ELR (cell line): ENCODE results near the gene EIF2AK3.
A peak's percentile ranks its signal among the peaks of the same experiment; 100 is the strongest.
"Not testable (repeated sequence)": the region's sequence is repeated elsewhere in the genome, so short reads cannot be mapped to it uniquely, and the experiment has no call there.

Experiments used
- DNase-seq: peaks from one replicate; pipeline ENCODE4 v3.0.0-alpha.2; 2015; ENCODE audit warnings: low read depth

EIF2AK3 gene

GRCh38 chr2:88636026-88636425, 8.8 kb upstream of the EIF2AK3 start:
- DNase-seq: no peak

DNA sequence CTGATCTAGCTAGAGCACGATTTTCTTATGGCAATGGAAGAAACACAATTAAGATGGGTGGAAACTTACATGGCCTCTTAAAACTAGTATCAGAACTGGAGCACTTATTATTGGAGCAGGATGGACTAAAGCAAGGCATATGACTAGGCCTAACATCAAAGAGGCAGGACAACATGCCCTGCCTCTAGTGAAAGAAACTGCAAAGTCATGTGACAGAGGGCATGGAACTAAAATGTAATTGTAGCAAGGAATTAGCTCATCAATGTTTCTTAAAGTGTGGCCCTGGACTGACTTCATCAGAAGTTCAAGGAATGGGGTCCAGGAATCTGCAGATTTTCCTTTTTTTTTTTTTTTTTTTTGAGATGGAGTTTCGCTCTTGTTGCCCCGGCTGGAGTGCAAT, 5.3 kb upstream of the EIF2AK3 start:
- DNase-seq: no peak

DNA sequence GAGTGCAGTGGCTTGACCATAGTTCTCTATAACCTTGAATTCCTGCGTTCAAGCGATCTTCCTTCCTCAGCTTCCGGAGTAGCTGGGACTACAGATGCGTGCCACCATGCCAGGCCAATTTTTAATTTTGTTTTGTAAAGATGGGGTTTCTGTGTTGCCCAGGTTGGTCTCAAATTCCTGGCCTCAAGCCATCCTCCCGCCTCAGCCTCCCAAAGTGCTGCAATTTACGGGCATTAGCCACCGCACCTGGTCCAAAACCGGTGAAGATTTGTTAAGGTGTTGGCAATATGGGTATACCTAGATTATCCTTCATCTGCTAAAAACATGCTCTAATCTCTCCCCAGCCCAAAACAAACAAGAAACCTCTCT, 1.3 kb upstream of the EIF2AK3 start:
- DNase-seq: no peak

DNA sequence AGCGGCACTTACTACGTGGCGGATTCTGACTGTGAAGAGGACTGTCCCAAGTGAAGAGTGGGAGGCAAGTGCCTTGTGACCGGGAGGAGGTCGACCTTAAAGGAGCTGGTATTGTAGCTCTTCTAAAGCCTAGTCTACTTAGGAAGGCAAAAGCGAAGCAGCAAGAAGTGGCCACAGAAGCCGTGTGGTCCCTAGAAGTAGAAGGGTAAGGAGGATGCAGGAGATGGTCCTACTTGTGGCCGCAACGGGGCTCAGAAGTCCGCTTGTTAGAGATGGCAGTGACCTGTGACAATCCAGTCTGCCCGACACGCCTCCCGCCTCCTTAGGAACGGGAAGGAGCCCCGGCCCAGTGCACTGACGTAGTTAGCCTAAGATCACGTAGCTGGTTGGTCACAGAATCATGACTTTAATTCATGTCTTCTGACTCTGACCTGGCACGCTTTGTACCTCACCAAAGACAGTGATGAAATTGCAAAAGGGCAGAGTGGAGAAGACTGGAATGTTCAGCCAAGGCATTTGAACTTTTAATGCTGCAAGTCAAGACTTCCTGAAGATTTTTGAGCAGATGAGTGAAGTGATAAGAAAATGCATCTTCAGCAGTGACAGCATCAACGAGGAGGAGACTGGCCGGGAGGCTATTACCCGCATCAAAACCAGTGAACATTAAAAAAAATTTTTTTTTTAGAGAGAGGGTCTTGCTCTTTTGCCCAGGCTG, 749 bp upstream of the EIF2AK3 start:
- peak; percentile 95 for DNase-seq

DNA sequence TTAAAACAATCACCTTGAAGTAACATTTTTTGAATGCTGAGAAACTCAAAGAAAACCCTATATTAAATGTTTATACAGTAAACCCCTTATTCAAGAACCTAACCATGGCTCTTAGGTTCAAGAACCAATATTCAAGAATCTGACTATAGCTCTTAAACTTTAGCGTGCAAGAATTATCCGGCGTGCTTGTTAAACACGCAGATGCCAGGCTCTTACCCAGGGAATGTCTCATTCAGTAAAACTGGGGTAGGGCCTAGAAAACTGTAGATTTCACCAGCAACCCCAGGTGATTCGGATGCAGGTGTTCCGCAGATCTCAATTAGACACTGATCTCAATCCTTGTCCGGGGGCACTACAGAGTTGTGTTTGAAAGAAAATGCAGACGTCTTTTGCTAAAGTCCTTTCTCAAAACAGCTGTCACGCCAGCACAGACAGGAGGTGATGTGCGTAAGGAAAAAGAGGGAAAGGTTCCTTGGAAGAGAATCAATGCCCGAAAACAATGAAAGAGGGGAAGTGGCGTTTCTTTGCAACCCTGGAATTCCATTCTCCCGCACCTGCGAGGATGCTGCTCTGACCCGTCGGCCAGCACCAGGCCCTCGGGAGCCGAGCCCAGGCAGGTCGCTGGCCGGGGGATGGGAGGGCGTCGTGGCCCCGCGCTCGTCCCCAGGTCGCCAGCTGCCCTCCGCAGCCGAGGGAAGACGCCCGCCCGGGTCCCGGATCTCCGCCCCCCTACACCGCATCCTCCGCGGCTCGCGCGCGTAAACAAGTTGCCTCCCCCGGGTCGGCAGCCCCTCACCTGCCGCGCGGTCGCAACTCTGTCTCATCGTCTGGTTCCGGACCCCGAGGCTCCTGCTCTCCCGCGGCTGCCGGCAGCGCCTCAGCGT, 851 bp downstream of the EIF2AK3 start:
- DNase-seq: peak; percentile 40

- no peak for DNase-seq
Measured at GRCh38 chr2:88624477-88624876, 2.8 kb downstream of the EIF2AK3 start.

GRCh38 chr2:88623831-88624465, 3.3 kb downstream of the EIF2AK3 start:
- not testable (repeated sequence) for DNase-seq

DNA sequence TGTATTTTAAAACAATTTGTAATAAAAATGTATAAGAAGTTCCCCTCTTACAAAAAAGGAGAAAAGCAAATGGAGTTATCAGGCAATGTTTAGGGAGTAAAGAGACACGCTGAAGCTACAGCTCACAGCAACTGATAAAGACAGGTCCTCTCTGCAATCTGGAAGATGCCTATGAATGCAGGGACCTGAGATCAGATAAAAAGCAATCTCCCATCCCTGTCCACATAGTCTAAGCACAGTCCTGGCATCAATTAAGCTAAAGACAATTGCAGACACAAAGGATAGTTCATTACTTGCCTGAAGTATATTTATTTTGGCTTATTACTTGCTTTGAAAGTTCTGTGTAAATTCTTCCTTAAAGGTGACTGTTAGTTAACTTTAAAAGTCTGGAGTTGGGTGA, 5.0 kb downstream of the EIF2AK3 start:
- no peak for DNase-seq

- no peak for DNase-seq
Measured at GRCh38 chr2:88621432-88621831, 5.8 kb downstream of the EIF2AK3 start.

DNA sequence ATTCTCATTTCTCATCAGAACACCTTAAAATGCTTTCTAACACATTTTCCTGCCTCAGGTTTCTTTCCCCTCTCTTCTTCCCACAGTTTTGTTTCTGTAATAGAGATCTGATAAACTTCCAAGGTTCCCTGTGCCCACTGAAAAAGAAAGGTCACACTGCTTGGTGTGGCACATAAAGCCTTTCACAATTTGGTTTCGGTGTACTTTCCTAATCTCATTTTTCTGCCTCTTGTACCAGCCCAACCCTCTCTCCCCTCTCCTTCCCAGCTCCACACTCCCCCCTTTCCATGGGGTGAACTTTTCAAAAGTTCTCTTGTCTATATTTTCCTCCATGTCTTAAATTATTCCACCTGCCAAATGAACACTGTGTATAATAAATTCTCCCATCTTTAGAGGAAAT, 7.2 kb downstream of the EIF2AK3 start:
- no peak for DNase-seq

DNA sequence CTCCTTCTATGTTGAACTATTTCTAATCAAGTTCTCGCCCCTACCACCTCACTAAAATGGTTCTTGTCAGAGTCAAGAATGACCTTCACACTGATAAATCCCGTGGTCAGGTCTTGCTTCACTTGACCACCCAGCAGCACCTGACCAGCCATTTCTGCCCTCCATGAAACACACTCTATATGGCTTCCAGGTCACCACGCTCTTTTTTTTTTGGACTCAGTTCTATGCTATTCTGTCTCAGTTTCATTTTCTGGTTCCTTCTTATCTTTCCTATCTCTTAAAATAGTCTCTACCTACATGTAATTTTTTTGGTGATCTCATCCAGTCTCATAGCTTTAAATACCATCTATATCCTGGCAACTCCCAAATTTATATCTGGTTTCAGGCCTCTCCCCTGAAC, 11.4 kb downstream of the EIF2AK3 start:
- DNase-seq: no peak

GRCh38 chr2:88614497-88615157, 12.6 kb downstream of the EIF2AK3 start:
- DNase-seq: no peak

GRCh38 chr2:88613921-88614320, 13.3 kb downstream of the EIF2AK3 start:
- no peak for DNase-seq

GRCh38 chr2:88608184-88608583, 19.1 kb downstream of the EIF2AK3 start:
- DNase-seq: no peak

DNA sequence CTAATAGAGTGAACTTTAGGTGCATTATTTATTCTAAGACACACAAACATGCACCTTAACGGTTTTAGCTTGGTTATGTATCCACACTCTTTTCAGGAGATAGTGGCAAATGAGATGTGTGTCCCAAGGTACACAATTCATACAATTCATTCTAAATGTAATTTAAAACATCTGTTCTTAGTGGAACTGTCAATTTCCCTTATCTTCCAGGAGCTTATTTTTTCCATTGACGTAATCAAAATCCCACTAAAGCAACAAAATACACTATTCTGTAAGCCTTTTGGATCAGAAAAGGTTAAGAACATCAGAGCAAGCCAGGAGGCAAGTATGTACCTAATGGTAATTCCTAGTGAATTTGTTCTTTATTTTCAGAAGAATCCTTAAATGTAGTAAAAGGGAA, 19.8 kb downstream of the EIF2AK3 start:
- no peak for DNase-seq

DNA sequence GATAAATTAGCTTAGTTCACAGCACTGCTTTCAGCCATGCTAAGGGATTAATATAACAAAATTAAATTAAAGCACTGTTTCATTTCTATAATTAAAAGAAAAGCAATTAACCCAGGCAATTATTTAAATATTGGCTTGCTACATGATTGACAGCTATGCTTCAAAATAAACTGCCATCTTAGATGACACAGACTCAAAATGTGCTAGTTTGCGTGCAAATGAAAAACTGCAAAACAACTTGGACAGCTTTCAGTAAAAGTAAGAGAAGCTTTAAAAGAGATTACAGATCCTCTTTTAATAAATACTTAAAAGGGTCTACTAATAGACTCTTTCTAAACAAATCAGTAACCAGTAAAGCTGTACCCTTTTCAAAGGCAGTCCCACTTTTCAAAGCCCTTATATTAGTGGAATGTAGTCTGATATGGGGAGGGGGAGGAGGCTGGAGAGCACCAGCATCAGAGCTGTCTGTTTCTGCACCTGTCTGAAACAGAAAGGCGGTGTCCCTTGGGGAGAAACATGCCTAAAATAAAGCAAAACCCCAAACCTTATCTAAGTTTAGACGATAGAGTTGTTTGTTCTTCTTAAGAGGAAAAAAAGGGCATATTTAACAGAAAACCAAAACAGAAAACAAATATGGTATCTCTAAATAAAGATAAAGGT, 20.8 kb downstream of the EIF2AK3 start:
- no peak for DNase-seq

DNA sequence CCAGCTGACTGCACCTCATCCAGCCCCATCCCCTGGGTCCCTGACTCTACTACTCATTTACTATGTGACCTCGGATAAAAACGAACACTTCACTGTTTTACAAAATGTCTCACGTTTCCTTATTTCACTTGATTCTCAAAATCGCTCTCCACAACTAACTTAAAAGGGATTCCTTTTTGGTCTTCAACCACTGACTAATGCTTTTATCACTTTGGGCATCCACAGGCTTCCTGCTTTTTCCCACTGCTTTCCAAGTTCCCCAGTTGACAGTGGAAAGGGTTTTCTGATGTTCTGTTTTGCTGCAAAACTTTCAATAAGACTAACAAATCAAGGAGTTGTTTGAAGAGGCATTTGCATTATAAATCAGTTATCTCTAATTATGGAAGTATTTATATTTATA, 24.1 kb downstream of the EIF2AK3 start:
- DNase-seq: peak; percentile 62

DNA sequence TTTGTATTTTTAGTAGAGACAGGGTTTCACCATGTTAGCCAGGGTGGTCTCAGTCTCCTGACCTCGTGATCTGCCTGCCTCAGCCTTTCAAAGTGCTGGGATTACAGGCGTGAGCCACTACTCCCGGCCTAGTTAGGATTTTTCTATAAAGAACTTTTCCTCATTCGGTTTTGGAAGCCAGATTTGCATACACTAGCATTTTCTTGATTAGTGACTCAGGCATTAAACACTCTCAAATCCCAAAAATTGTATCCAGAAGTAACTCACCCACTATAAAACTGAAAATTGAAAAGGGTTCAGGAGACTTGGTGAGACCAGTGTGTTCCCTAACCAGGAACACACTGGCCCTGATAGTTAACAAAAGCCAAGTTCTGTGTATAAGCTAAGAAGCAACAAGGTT, 25.2 kb downstream of the EIF2AK3 start:
- no peak for DNase-seq

- no peak for DNase-seq
Measured at GRCh38 chr2:88601286-88601685, 26.0 kb downstream of the EIF2AK3 start.

DNA sequence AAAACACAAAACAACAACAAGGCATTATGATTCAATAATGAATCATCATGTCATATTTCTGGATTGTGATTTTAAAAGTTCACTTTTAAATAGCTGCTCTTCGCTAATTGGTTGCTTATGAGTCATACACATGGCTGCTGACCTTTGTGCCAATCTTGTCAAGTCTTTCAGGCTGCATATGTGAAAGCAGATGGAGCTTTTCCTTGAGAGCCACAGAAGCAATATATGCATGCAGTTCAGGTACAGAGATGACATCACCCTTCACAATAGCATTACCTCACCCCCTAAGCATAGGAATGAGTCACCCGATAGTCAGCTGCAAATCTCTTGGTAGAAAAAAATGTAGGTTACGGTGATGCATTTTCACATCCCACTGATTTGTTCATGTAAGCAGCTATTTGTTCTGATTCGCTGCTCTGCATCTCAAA, 27.2 kb downstream of the EIF2AK3 start:
- peak; percentile 98 for DNase-seq

DNA sequence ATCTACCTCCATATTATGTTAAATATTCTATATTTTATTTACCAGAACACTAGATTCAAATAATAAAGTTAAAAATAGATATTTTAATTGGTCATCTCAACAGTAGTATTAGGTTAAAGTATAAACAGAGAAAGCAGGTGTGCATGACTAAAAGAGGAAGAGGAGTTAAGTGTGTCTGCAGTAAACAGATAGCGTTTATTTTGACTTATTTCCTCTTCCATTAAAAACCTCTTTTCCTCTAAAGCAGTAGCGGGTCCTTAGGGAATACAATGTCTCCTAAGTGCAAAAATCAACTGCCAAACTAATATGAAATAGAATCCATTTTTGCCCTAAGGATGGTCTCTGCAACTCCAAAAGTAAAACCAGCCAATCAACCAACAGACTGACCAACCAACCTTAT, 27.7 kb downstream of the EIF2AK3 start:
- DNase-seq: no peak

- DNase-seq: no peak
Measured at GRCh38 chr2:88597168-88597567, 30.1 kb downstream of the EIF2AK3 start.
